GM19099 (cell line): ENCODE measurements around the gene GLRA1.

Experiments used
- POLR2A ChIP-seq: IDR thresholded peaks from 3 replicates; pipeline ENCODE4 v1.6.1; 2011; ENCODE audit warnings: low read depth; ENCODE audit not compliant: insufficient read length; ENCODE audit errors: extremely low read depth

The GLRA1 gene

GRCh38 chr5:151868451-151868850 lies 56.2 kb downstream of the GLRA1 start:
- TF ChIP-seq POLR2A = no peak

GRCh38 chr5:151864061-151864748 lies 60.4 kb downstream of the GLRA1 start:
- TF ChIP-seq POLR2A = no peak

- TF ChIP-seq POLR2A = no peak
Measured at GRCh38 chr5:151863566-151863965, 61.1 kb downstream of the GLRA1 start.

- TF ChIP-seq POLR2A = no peak
Measured at GRCh38 chr5:151862811-151863472, 61.7 kb downstream of the GLRA1 start.

GRCh38 chr5:151856861-151857260 lies 67.8 kb downstream of the GLRA1 start:
- no peak for TF ChIP-seq POLR2A

GRCh38 chr5:151855701-151856100 lies 69.0 kb downstream of the GLRA1 start:
- no peak for TF ChIP-seq POLR2A

GRCh38 chr5:151847871-151848270 lies 76.8 kb downstream of the GLRA1 start:
- no peak for TF ChIP-seq POLR2A

GRCh38 chr5:151846765-151847164 lies 77.9 kb downstream of the GLRA1 start:
- TF ChIP-seq POLR2A = no peak

GRCh38 chr5:151829370-151829769 lies 95.3 kb downstream of the GLRA1 start:
- TF ChIP-seq POLR2A = no peak

- TF ChIP-seq POLR2A = no peak
Measured at GRCh38 chr5:151825445-151825844, 99.2 kb downstream of the GLRA1 start.

GRCh38 chr5:151822141-151822540 lies 102.5 kb downstream of the GLRA1 start:
- no peak for TF ChIP-seq POLR2A

- TF ChIP-seq POLR2A = no peak
Measured at GRCh38 chr5:151820903-151821302, 103.7 kb downstream of the GLRA1 start.

GRCh38 chr5:151820271-151820670 lies 104.4 kb downstream of the GLRA1 start:
- TF ChIP-seq POLR2A = no peak

GRCh38 chr5:151819830-151820229 lies 104.8 kb downstream of the GLRA1 start:
- TF ChIP-seq POLR2A = no peak

GRCh38 chr5:151815051-151815450 lies 109.6 kb downstream of the GLRA1 start:
- TF ChIP-seq POLR2A = no peak

- TF ChIP-seq POLR2A = no peak
Measured at GRCh38 chr5:151812757-151813309, 111.8 kb downstream of the GLRA1 start.
